ENCODE results near the gene WWOX.

GRCh38 chr16:78425891-78426510 lies 326.5 kb downstream of the WWOX start:
- TF ChIP-seq CTCF (IDR thresholded peaks at IDR 0.05 in 8 of 11, conservative IDR thresholded peaks at IDR 0.05 in 3 of 11) (no peak), POLR2A (IDR thresholded peaks at IDR 0.05) (no peak), POLR2AphosphoS5 (IDR thresholded peaks at IDR 0.05) (no peak)
